PC-9 (cell line): ENCODE results near the gene TMEM179B.

ENCODE experiments used
- CTCF ChIP-seq: fragments of 200-600 bp; sonication (generic); conservative IDR thresholded peaks from 2 replicates; pipeline ENCODE4 v1.6.1; 2017; ENCODE audit warnings: mixed run types, antibody characterized with exemption, mild to moderate bottlenecking, moderate library complexity
- EZH2 ChIP-seq: fragments of 200-600 bp; sonication (generic); IDR thresholded peaks from 2 replicates; pipeline ENCODE4 v1.8.0; 2017; ENCODE audit warnings: antibody characterized with exemption, low read depth

- TF ChIP-seq CTCF: no peak
- no peak for TF ChIP-seq EZH2
These were observed 17.3 kb downstream of the TMEM179B start for GRCh38 chr11:62804310-62805075.
